Measurements from ENCODE around the gene ITM2C.

Gene ITM2C

DNA sequence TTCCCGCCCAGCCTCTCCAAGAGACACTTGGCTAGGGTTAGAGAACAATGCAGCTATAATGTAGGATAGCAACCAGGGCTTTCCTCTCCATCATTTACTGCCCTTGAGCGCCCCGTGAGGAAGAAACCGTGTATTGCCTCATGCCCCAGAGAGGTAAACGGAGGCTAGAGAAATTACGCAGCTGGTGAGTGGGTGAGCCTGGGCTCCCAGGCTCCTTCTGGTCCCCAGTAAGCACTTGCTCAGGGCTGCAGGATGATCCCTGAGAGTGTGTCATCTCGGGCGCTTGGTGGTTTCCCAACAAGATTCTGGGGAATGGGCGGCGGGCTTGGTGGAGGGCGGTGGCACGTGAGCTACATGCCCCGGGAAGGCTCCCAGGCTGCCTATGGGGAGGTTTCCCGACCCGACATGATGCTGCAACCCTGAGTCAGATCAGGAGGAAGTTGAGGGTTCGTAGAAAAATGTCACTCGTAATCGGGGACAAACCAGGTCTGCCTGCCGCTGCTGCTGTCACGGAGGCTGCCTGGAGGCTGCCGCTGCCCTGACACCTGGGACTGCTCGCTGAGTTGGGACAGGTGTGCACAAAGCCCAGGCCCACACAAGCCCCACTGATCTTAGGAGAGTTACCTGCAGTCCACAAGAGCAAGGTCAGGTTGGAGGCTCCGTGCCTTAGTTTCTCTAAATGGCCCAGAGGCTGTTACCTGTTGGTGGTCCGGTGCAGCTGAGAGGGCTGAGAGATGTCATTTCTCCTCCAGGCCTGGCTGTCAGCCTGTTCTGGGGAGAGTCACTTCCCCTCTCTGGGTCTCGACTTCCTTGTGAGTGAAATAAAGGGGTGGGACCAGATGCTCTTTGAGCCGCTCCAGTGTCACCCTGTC lies 60.0 kb downstream of the ITM2C start, which contains the start of gene GPR55:
GPR55 (minus strand) TSS at position 773 of the 872 bp plus-strand sequence. CDS start 14,280 bp downstream, outside the sequence.
- TF ChIP-seq SUZ12 (IDR thresholded peaks at IDR 0.05), result no peak
- TF ChIP-seq TARDBP (IDR thresholded peaks at IDR 0.05), result no peak
- no peak for TF ChIP-seq FOXM1 (IDR thresholded peaks at IDR 0.05; ENCODE audit: borderline replicate concordance)
- TF ChIP-seq, protein P1, sequence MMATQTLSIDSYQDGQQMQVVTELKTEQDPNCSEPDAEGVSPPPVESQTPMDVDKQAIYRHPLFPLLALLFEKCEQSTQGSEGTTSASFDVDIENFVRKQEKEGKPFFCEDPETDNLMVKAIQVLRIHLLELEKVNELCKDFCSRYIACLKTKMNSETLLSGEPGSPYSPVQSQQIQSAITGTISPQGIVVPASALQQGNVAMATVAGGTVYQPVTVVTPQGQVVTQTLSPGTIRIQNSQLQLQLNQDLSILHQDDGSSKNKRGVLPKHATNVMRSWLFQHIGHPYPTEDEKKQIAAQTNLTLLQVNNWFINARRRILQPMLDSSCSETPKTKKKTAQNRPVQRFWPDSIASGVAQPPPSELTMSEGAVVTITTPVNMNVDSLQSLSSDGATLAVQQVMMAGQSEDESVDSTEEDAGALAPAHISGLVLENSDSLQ (IDR thresholded peaks at IDR 0.05), result no peak
- TF ChIP-seq LEF1 (IDR thresholded peaks at IDR 0.05; ENCODE audit: borderline replicate concordance), result no peak
- no peak for TF ChIP-seq L3MBTL2 (conservative IDR thresholded peaks at IDR 0.05)
- TF ChIP-seq ELF4 (IDR thresholded peaks at IDR 0.05), result no peak
- no peak for TF ChIP-seq FOXK2 (IDR thresholded peaks at IDR 0.05)
- TF ChIP-seq ZNF384 (IDR thresholded peaks at IDR 0.05), result no peak
- TF ChIP-seq FOXA1 (IDR thresholded peaks at IDR 0.05), result no peak
- TF ChIP-seq CTBP1 (IDR thresholded peaks at IDR 0.05; ENCODE audit: borderline replicate concordance), result no peak
- no peak for TF ChIP-seq ARNT (IDR thresholded peaks at IDR 0.05)
- no peak for TF ChIP-seq HDGF (IDR thresholded peaks at IDR 0.05; ENCODE audit: borderline replicate concordance)
- no peak for TF ChIP-seq BHLHE40 (IDR thresholded peaks at IDR 0.05; ENCODE audit: borderline replicate concordance)
- no peak for TF ChIP-seq NFRKB (IDR thresholded peaks at IDR 0.05)
- TF ChIP-seq SP1 (IDR thresholded peaks at IDR 0.05), result no peak
- ChIA-PET POLR2A (no interaction called here), CTCF (interaction anchor here (0.6 to 1.3 kb wide), 9 partner anchors 19 to 115 kb away, joined by 3 to 6 read pairs (median 3); no protein-coding TSS in a partner anchor)

DNA sequence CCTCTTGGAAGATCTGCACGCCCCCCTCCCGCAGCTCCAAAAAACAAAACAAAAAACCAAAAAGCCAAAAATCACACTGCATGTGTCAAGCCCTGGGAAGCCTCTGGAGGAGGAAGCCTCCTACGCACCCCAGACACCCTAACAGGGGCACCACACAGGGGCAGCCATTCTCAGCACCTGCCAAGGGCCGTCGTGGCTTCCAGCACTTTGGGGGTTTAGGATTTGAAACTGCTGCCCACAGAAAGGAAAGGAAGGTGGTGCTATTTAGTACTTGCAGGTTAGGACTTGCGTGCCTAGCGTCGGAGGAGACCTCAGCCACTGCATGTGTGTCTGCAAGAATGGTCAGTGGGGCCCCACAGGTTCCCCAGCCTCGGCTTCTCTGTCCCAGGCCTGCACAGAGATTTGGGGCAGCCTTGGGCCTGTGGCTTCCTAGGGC lies 60.7 kb downstream of the ITM2C start:
- TF ChIP-seq ELF4 (IDR thresholded peaks at IDR 0.05), result no peak
- no peak for TF ChIP-seq ZNF384 (IDR thresholded peaks at IDR 0.05)
- no peak for TF ChIP-seq SP1 (IDR thresholded peaks at IDR 0.05)
- TF ChIP-seq FOXM1 (IDR thresholded peaks at IDR 0.05; ENCODE audit: borderline replicate concordance), result no peak
- TF ChIP-seq HDGF (IDR thresholded peaks at IDR 0.05; ENCODE audit: borderline replicate concordance), result no peak
- no peak for TF ChIP-seq BHLHE40 (IDR thresholded peaks at IDR 0.05; ENCODE audit: borderline replicate concordance)
- no peak for TF ChIP-seq TARDBP (IDR thresholded peaks at IDR 0.05)
- no peak for TF ChIP-seq FOXK2 (IDR thresholded peaks at IDR 0.05)
- TF ChIP-seq LEF1 (IDR thresholded peaks at IDR 0.05; ENCODE audit: borderline replicate concordance), result no peak
- TF ChIP-seq L3MBTL2 (conservative IDR thresholded peaks at IDR 0.05), result no peak
- TF ChIP-seq SUZ12 (IDR thresholded peaks at IDR 0.05), result no peak
- no peak for DNase-seq (ENCODE audit: extremely low spot score)
- ChIA-PET CTCF (interaction anchor here (0.6 kb wide), 1 partner anchor 78 kb away, joined by 3 read pairs; no protein-coding TSS in a partner anchor), POLR2A (no interaction called here)

More for the DNA sequence above, 60.0 kb downstream of the ITM2C start, which contains the start of gene GPR55:
- peak; percentile 43 for DNase-seq (ENCODE audit: extremely low spot score)

DNA sequence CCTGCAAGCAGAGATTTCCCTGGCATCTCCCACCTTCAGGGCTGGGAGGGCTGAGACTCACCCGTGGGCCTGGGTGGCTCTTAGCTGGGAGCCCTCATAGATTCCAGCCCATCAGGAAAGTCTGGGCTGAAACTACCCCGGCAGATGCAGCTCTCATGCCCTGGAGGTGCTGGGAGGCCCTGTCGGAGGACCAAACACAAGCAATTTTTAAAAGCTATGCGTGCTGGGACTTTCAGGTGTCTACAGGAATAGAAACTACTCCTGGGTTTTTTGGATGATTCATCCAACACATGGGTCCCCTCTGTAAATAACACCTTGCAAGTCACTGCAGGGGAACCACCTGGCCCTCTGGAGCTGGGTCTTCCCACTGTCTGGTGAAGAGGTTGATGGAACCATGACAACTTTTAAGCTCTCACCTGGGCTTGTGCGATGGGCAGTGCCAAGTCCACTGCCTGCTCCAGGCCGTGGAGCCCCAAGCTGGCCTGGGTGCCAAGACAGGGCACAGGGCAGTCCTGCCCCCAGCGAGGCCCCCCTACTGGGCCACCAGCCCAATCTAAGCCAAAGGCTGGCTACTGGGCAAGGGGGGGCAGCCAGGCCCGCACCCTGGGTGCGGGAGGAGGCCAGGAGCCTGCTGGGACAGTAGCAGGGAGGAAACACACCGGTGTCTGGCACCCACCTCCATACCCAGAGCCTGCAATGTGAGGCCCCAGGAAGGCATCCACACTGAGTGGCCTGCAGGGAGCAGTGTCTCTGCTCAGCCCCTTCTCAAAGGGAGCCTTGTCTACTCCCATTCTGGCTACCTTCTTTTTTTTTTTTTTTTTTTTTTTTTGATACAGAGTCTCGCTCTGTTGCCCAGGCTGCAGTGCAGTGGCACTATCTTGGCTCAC lies 61.4 kb downstream of the ITM2C start:
- CTCF ChIA-PET, result interaction anchor here (0.6 kb wide), 1 partner anchor 78 kb away, joined by 3 read pairs; no protein-coding TSS in a partner anchor
- TF ChIP-seq FOXK2 (IDR thresholded peaks at IDR 0.05), result no peak
- TF ChIP-seq HDGF (IDR thresholded peaks at IDR 0.05; ENCODE audit: borderline replicate concordance), result no peak
- TF ChIP-seq ZNF384 (IDR thresholded peaks at IDR 0.05), result peak; percentile 47
- no peak for TF ChIP-seq NFRKB (IDR thresholded peaks at IDR 0.05)
- DNase-seq (ENCODE audit: extremely low spot score), result peak; percentile 36
- POLR2A ChIA-PET, result no interaction called here

DNA sequence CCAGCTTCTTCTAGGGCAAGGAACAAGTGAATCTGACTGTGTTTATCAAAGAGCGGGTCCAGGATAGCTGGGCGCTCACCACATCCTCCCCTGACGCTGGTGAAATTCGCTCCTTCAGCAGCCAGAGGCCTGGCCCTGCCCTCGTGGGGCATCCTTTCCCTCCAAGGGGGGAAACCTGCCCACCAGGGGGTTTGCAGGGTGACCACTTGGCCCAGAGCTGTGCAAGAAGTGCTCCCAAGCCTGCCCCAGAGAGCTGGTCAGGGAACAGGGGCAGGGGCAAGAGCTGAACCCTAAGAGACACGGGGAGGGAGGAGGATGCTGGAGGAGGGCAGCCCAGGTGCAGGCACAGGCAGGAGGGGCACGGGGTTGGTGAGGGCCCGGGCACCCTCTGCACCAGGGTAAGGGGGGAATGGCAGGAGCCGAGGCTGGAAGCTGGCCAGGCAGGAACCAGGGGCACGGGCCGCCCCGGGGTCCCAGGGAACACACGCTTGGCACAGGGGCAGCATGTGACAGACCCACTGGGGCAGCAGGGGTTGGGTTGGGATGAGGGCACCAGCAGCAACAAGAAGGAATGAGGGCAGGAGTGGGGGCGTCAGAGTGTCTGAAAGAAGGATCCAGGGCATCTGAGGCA lies 63.1 kb downstream of the ITM2C start:
- POLR2A ChIA-PET, result interaction anchor here (1.0 kb wide), 1 partner anchor 11 kb away, joined by 3 read pairs; no protein-coding TSS in a partner anchor
- no peak for TF ChIP-seq HDGF (IDR thresholded peaks at IDR 0.05; ENCODE audit: borderline replicate concordance)
- TF ChIP-seq NFRKB (IDR thresholded peaks at IDR 0.05), result no peak
- TF ChIP-seq ZNF384 (IDR thresholded peaks at IDR 0.05), result no peak
- TF ChIP-seq CTBP1 (IDR thresholded peaks at IDR 0.05; ENCODE audit: borderline replicate concordance), result no peak
- TF ChIP-seq, protein P1 (IDR thresholded peaks at IDR 0.05), result no peak
- TF ChIP-seq FOXM1 (IDR thresholded peaks at IDR 0.05; ENCODE audit: borderline replicate concordance), result no peak
- TF ChIP-seq ELF4 (IDR thresholded peaks at IDR 0.05), result no peak
- no peak for TF ChIP-seq ARNT (IDR thresholded peaks at IDR 0.05)
- no peak for TF ChIP-seq SP1 (IDR thresholded peaks at IDR 0.05)
- TF ChIP-seq FOXA1 (IDR thresholded peaks at IDR 0.05), result no peak
- no peak for TF ChIP-seq L3MBTL2 (conservative IDR thresholded peaks at IDR 0.05)
- no peak for TF ChIP-seq SUZ12 (IDR thresholded peaks at IDR 0.05)
- TF ChIP-seq BHLHE40 (IDR thresholded peaks at IDR 0.05; ENCODE audit: borderline replicate concordance), result no peak
- no peak for TF ChIP-seq LEF1 (IDR thresholded peaks at IDR 0.05; ENCODE audit: borderline replicate concordance)
- no peak for TF ChIP-seq FOXK2 (IDR thresholded peaks at IDR 0.05)
- no peak for TF ChIP-seq TARDBP (IDR thresholded peaks at IDR 0.05)
- CTCF ChIA-PET, result interaction anchor here (0.8 to 1.5 kb wide), 2 partner anchors 26 to 125 kb away, joined by 3 read pairs; no protein-coding TSS in a partner anchor
- no peak for DNase-seq (ENCODE audit: extremely low spot score)
